Tibial nerve (tissue), 4 donors: ENCODE measurements around the gene EZH2.

ENCODE experiments used
- CTCF ChIP-seq, 5 experiments: fragments of 200-600 bp in 3 of 5; fragments of 450-650 bp in 2 of 5; sonication (generic) in 3 of 5; IDR thresholded peaks; one replicate each; pipeline ENCODE4 v1.5.1; 2016 to 2019; ENCODE audit warnings: antibody characterized with exemption in 5 of 5, mild to moderate bottlenecking in 3 of 5, moderate library complexity in 2 of 5
- EP300 ChIP-seq, 2 donors: sonication (generic); formaldehyde crosslinking; IDR thresholded peaks; one replicate each; pipeline ENCODE4 v1.6.1; 2017; ENCODE audit warnings: antibody characterized with exemption in 2 of 2, mild to moderate bottlenecking in 1 of 2
- POLR2A ChIP-seq, 2 donors: fragments of 450-650 bp; IDR thresholded peaks; one replicate each; pipeline ENCODE4 v1.6.1; 2017; ENCODE audit warnings: antibody characterized with exemption in 2 of 2, mild to moderate bottlenecking in 2 of 2, moderate library complexity in 2 of 2

- TF ChIP-seq CTCF (IDR thresholded peaks at IDR 0.05), result no peak
- no peak for TF ChIP-seq EP300 (IDR thresholded peaks at IDR 0.05)
- no peak for TF ChIP-seq POLR2A (IDR thresholded peaks at IDR 0.05)
Observed at GRCh38 chr7:148794476-148794875, 89.6 kb downstream of the EZH2 start.
